KG1 (cell line): ENCODE measurements around the gene LUM.

Source experiments
- DNase-seq: peaks from one replicate; lab custom pipeline; 2025; lab: John Stamatoyannopoulos, UW

Gene LUM, protein sequence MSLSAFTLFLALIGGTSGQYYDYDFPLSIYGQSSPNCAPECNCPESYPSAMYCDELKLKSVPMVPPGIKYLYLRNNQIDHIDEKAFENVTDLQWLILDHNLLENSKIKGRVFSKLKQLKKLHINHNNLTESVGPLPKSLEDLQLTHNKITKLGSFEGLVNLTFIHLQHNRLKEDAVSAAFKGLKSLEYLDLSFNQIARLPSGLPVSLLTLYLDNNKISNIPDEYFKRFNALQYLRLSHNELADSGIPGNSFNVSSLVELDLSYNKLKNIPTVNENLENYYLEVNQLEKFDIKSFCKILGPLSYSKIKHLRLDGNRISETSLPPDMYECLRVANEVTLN

DNA sequence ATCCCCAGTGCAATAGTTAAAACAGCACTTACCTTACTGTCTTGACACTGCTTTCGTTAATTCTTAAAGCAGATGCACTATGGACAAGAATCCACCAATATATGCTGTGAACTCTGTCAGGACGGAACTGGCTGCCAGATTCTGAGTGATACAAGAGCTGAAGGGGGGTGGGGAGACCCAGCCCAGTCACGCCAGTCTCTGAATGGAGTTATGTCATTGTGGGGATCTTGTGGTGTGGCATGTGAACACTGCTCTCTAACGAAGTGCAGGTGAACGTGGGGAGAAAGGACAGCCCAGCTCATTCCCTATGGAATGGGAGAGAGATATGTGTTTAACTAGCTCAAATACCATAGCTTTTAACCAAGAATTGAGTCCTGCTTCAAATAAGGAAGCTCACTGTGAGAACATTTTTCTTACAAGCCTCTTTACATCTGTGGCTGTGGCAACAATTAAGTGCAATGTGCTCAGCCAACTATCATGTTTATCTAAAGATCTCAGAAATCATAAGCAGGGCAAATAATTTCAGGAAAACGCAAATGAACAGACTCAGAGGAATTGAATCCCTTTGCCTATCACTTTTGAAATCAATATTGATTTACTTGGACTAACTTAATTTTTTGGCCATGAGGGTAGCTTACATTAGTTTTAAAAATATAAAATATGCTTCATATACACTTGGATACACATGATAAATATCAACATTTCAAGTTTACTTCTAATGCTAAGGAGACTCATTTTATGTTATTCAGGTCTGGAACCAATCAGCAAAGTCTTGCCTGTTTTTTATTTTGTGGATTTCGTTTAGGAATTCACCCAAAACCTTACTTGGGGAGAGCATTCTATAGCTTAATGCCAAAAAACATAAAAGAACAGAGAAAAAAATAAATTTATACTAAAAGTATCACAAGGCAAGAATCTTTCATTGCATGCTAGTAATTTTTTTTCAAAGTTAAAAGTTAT lies at the start of gene LUM:
TSS of gene LUM (minus strand) at position 129 of the 960 bp plus-strand sequence. CDS start 2,515 bp downstream, outside the sequence.
- no peak for DNase-seq

- DNase-seq: no peak
Measured at GRCh38 chr12:91161009-91161408, 49.7 kb upstream of the LUM start.

DNA sequence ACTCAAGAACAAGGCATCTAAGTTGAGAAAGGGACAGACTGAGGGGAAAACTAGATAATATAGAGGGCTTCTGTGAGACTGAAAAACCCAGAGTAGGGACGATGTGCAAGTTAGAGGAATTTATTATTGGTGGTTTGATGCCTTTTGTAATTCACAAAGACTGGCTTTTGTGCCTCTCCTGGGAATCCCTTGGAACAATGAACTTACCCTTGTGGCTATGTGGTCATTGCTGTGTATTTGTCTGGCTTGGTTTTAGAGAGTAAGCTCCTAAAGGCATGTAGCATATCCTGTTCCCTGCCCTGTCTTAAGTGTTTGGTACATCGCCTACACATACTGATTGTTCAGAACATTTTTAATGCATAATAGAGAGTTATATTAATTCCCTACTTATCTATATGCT lies 44.7 kb upstream of the LUM start:
- no peak for DNase-seq

GRCh38 chr12:91154131-91154530 lies 42.8 kb upstream of the LUM start:
- DNase-seq: no peak

- DNase-seq: no peak
Measured at GRCh38 chr12:91144053-91144452, 32.8 kb upstream of the LUM start.

GRCh38 chr12:91143206-91143605 lies 31.9 kb upstream of the LUM start:
- no peak for DNase-seq

DNA sequence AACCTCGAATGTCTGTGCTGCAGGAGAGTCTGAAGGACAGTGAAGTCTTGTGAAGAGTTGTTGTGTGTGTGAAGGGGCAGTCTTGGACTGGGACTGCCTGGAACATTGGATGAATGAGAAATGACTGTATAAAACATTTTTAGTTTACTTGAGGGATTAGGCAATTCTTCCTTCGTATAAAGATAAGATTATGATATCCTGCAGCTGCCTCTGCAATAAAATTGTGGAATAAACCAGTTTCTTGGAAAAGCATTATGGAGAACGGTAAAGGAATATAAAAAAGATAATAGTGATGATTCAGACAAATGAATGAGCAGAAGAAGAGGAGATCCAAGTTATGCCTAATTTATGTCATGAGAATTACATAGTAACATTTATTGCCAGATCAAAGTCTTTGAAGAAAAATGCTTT lies 30.9 kb upstream of the LUM start:
- no peak for DNase-seq

DNA sequence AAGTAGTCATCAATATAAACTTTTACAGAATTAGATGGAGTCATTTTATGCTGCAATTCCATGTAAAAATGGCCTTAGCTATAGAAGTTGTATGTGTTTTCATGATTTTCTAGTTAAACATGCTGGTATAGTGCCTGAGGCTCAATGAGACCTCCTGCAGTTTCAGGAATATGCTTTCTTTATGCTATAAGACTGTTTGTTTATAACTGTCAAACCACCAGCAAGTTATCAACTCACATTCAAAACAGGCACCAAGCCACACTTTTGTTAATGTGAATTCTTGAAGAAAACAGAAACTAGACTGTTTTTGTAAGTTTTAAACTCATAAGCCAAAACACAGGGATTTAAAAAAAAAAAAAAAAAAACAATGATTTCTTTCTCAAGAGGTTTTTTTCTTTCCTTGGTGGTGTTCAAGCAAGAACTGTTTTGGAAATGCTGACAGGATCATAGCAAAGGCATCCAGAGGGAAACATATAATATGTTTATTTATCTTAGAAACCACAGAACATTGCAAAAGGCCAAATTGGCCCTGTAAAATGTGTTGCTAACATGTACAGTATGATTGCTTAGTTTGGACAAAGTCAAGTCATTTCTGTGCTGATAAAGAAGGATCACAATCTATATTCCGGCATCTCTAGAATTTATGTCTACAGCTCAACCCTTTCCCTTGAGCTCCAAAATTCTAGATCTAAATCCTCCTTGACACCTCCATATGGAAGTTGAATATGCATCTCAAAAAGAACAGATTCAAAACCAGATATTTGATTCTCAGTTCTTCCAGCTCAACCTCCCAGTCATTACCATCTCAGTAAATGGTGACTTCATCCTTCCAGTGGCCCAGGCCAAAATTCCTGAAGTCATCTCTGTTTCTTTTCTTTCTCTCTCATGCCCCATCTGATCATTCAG lies 29.0 kb upstream of the LUM start:
- no peak for DNase-seq

- no peak for DNase-seq
Measured at GRCh38 chr12:91139286-91139685, 28.0 kb upstream of the LUM start.

DNA sequence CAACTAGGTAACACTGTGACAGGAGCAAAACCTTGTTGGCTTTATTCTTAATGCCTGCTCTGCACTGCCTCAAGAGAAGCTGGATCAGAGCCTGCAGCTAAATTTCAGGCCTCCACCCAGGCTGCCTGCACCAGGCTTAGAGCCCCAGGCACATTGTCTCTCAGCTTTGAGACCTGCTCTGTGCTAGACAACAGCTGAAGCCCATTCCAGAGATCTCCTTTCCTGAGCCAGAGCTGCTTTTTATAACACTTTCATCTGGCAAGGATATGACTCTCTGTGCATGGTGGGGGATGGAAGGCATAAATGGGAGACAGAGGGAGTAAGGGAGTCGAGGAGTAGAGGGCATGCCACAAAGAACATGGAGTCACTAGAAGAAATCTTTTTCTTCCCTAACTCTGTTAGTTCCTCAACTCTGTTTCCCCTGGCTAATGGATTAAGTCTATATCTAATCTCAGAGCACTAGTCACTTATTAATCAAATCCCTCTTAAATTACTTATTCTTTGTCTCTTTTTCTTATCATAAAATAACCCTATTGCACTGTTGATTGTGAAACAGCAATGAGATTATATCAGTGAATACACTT lies 27.1 kb upstream of the LUM start:
- no peak for DNase-seq

- DNase-seq: no peak
Measured at GRCh38 chr12:91133871-91134270, 22.6 kb upstream of the LUM start.

DNA sequence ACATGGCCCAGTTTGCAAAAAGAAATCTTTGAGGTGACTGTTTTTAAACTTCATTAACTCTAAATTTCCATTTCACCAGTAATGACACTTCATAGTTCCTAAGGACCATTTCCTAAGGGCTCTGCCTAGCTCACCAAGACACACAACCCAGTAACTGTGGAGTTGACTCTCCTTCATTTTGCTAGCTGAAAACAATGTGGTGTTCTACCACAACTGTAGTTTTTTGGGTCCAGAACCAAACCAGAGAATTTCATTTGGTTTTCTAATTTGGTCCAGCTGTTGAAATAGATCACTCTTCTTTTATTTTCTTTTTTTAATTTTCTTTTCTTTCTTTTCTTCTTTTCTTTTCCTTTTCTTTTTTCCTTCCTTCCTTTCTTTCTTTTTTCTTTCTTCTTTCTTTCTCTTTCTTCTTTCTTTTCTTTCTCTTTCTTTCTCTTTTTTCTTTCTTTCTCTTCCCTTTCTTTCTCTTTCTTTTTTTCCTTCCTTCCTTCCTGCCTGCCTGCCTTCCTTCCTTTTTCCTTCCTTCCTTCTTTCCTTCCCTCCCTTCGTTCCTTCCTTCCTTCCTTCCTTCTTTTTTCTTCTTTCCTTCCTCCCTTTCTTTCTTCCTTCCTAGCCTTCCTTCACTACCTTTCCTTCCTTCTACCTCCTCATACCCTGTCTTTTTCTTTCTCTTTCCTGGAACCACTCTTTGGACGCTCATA lies 18.5 kb upstream of the LUM start:
- DNase-seq: no peak

DNA sequence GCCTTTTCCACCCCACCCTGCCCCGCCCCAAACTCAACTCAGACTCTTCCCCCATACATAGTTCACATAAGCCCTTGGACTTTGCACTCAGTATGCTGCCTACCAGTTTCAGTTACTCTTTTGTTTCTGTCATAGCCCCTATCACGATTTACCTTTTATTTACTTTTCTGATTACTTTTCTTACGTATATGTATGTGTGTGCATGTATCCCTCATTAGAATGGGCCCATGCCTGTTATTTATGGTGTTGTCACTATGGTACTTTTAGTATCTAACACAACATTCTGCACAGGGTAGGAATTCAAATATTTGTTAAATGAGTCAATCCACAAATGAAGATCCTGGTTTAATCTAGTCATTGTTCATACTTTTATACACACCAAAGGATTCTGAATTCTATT lies 16.5 kb upstream of the LUM start:
- DNase-seq: no peak

GRCh38 chr12:91127306-91127705 lies 16.0 kb upstream of the LUM start:
- no peak for DNase-seq

DNA sequence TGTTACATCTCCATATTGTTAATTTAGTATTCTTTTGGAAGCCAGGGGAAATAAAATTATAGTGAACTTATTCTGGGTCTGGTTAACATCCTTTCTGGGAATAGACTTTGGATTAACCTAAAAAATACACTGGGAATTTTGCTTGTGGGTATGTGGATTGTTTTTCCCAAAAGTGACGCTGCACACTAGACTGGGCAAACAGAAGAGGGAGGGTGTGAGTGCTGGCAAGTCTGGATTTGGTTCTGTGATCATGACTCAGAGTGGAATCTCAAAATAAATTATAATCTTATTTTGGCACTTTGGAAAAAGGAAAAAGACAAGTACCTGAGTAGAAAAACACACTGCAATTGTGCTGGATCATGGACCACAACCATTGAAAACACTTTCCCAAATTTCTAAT lies 15.2 kb upstream of the LUM start:
- DNase-seq: no peak

- no peak for DNase-seq
Measured at GRCh38 chr12:91123236-91123916, 12.1 kb upstream of the LUM start.

DNA sequence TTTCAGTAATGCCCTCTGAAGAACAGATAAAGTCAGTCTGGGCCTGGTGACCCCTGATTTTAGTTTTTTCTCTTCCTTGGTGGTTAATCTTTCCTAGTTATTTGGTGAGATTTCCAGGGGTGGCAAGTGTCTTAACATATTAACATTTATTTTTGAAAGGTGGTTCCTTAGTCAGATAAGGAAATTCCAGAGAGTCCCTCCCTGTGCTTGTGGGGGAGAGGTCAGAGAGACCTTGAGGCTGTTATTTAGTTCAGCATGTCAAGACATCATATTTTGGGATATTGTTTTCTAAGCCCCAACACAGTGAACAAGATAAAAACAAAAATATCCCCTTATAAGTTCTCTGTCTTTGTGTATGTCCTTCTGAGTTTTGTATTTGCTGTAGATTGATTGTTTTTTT lies 9.5 kb upstream of the LUM start:
- DNase-seq: no peak

GRCh38 chr12:91119089-91119488 lies 7.8 kb upstream of the LUM start:
- no peak for DNase-seq

- no peak for DNase-seq
Measured at GRCh38 chr12:91113621-91114020, 2.3 kb upstream of the LUM start.

- DNase-seq: no peak
Measured at GRCh38 chr12:91110311-91110924, 876 bp downstream of the LUM start.
